NCI-H2107 (cell line): ENCODE measurements around the gene BICD2.
A peak's percentile ranks its signal among the peaks of the same experiment; 100 is the strongest.
"Not testable (repeated sequence)": the region's sequence is repeated elsewhere in the genome, so short reads cannot be mapped to it uniquely, and the experiment has no call there.

ENCODE experiments used
- DNase-seq: peaks from one replicate; lab custom pipeline; 2025; lab: John Stamatoyannopoulos, UW

Gene BICD2

DNA sequence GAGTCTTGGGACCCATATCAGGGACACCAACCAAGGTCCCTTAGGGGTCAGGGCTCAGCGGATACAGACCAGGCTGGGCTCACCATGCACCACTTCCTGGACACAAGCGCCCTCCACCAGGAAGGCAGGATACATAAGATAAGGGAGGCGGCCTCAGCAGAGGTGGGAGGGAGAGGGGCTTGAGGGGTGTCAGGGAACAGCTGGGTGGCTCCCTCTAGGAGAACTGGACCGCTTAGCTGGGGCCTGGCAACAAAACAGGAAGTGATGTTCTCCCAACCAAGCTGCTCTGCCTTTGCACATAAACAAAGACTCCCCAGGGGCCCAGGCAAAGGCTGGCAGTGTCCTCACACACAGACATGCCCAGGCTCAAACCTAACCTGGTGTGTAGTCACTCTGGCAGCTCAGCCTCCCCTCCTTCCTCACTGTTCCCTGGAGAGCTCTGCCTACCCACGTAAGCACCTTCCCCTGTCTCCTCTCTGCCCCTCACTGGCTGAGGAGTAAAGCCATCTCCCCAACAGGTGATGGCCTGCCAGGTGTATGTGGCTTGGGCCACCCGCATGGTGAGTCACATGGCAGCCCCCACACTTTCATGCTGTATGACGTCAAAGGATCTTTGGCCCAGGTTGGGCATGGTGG lies 5.8 kb upstream of the BICD2 start:
- peak; percentile 65 for DNase-seq

DNA sequence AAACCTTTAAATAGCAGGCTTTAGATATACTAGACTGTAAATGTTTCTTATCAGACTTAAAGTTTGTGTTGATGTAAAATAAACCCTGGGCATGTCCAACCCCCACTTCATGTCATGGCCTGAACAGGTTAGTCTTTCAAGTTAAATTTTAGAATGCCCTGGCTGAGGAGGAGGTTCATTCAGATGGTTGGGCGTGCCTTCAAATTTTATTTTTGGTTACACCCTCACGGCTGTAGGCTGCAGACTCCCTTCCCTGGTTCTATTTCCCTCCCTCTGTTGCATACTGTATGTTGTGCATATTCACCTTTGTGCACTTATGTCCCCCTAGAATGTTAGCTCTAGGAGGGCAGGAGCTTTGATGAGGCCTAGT lies 5.3 kb upstream of the BICD2 start:
- DNase-seq: no peak

DNA sequence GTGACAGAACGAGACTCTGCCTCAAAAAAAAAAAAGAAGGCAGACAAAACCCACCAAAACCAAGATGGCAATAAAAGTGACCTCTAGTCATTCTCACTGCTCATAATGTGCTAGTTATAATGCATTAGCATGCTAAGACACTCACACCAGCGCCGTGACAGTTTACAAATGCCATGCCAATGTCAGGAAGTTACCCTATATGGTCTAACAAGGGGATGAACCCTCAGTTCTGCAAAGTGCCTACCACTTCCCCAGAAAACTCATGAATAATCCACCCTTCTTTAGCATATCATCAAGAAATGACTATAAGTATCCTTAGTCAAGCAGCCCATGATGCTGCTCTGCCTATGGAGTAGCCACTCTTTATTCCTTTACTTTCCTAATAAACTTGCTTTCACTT lies 4.7 kb upstream of the BICD2 start:
- no peak for DNase-seq

DNA sequence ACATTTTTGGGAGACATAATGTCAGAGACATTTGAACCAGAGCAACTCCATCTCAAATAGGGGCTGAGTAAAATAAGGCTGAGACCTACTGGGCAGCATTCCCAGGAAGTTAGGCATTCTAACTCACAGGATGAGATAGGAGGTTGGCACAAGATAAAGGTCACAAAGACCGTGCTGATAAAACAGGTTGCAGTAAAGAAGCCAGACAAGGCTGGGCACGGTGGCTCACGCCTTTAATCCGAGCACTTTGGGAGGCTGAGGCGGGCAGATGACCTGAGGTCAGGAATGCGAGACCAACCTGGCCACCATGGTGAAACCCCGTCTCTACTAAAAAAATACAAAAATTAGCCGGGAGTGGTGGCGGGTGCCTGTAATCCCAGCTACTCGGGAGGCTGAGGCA lies 4.2 kb upstream of the BICD2 start:
- DNase-seq: not testable (repeated sequence)

GRCh38 chr9:92767066-92768054 lies 2.7 kb upstream of the BICD2 start:
- no peak for DNase-seq

GRCh38 chr9:92764988-92765936 lies 629 bp upstream of the BICD2 start:
- DNase-seq: peak; percentile 94

- no peak for DNase-seq
Measured at GRCh38 chr9:92763721-92764380, 782 bp downstream of the BICD2 start.

- DNase-seq: no peak
Measured at GRCh38 chr9:92762781-92763708, 1.6 kb downstream of the BICD2 start.

GRCh38 chr9:92762196-92762595 lies 2.4 kb downstream of the BICD2 start:
- DNase-seq: no peak

- DNase-seq: no peak
Measured at GRCh38 chr9:92761686-92762085, 2.9 kb downstream of the BICD2 start.

GRCh38 chr9:92760494-92760893 lies 4.1 kb downstream of the BICD2 start:
- DNase-seq: no peak

GRCh38 chr9:92760070-92760469 lies 4.6 kb downstream of the BICD2 start:
- DNase-seq: no peak

- DNase-seq: no peak
Measured at GRCh38 chr9:92759446-92759845, 5.2 kb downstream of the BICD2 start.

- DNase-seq: no peak
Measured at GRCh38 chr9:92756792-92757191, 7.8 kb downstream of the BICD2 start.

DNA sequence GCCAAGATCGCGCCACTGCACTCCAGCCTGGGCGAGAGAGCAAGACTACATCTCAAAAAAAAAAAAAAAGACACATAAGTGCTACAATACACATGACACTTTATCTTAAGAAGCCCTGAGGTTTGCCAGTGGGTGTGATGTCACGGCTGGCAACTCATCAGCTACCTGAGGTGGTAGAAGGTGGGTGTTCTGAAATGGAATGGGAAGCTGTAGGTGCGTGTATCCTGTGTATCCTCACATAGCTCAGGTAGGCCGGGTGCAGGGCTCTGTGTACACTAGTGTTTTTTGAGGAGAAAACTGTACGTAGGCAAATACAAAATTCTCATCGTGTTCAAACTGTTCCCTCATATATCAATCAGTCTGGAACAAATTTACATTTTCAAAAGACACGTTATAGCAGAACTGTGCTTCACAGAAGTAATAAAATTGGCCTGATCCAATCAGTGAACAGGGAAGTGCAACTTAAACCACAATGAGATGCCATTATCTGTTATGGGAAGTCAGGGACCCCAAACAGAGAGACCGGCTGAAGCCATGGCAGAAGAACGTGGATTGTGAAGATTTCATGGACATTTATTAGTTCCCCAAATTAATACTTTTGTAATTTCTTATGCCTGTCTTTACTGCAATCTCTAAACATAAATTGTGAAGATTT lies 10.4 kb downstream of the BICD2 start:
- no peak for DNase-seq

GRCh38 chr9:92752812-92753404 lies 11.7 kb downstream of the BICD2 start:
- no peak for DNase-seq

- DNase-seq: no peak
Measured at GRCh38 chr9:92749934-92750315, 14.7 kb downstream of the BICD2 start.

DNA sequence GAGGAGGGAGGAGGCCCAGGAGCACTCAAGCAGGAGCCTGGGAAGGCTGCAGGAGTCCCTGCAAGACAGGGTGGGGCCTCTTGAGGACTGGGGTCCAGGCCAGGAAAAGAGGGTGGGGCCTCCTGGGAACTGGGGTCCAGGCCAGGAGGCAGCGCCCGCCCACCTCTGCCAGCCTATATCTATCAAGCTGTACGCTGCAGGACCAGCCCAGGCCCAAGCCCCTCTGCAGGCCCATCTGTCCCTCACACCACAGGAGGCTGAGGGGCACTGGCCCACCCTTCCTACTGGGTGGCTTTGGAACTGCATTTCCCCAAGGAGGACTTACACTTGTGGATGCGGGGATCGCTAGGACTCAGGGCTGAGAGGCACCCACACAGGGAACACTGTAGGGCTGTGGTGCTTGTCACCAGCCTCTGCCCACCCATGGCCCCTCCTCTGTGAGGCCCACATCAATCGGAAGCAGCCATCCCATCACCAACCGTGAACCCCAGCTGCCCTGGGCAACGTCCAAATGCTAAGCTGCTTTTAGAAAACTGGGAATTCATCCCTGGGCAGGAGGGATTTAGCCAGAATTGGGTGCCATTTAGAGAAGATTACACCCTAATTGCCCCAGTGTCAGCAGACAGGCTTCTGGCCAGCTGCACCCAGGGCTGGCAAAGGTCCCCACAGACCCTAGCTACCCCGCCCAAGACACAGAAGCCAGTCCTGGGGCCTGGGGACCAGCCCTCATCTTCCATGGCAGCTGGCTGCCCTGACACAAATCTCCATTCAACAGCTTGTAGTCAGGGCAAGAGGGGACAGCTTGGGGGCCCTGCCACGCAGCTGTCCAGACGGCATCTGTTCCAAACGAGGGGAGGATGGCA lies 15.3 kb downstream of the BICD2 start:
- DNase-seq: no peak

DNA sequence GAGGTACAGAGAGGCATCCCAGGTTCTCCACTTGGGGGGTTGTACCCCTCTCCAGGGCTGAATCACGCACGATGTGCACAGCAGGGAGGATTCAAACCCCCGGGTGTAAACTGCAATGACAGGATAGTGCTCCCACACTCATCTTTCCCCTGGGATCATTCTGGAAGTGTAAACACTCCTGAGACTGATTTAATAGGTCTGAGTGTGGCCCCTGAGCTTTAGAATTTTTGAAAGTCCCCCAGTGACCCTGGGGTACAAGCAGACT lies 16.5 kb downstream of the BICD2 start:
- DNase-seq: no peak
